NCI-H2227 treated with DMSO at 0.1 percent for 48 hours (cell line): Measurements from ENCODE around the gene CSF2.
"Not testable (repeated sequence)": the region's sequence is repeated elsewhere in the genome, so short reads cannot be mapped to it uniquely, and the experiment has no call there.

ENCODE experiments used
- DNase-seq: peaks from one replicate; lab custom pipeline; 2025; lab: John Stamatoyannopoulos, UW

The CSF2 gene

DNA sequence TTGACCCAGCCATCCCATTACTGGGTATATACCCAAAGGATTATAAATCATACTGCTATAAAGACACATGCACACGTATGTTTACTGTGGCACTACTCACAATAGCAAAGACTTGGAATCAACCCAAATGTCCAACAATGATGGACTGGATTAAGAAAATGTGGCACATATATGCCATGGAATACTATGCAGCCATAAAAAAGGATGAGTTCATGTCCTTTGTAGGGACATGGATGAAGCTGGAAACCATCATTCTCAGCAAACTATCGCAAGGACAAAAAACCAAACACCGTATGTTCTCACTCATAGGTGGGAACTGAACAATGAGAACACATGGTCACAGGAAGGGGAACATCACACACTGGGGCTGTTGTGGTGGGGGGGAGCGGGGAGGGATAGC is 35.4 kb downstream of the CSF2 start:
- not testable (repeated sequence) for DNase-seq

GRCh38 chr5:132109494-132110053 is 36.0 kb downstream of the CSF2 start:
- DNase-seq: no peak

- no peak for DNase-seq
These were observed 36.6 kb downstream of the CSF2 start for GRCh38 chr5:132110195-132110594.

GRCh38 chr5:132110930-132111329 is 37.3 kb downstream of the CSF2 start:
- no peak for DNase-seq

- no peak for DNase-seq
These were observed 38.5 kb downstream of the CSF2 start for GRCh38 chr5:132112111-132112510.

DNA sequence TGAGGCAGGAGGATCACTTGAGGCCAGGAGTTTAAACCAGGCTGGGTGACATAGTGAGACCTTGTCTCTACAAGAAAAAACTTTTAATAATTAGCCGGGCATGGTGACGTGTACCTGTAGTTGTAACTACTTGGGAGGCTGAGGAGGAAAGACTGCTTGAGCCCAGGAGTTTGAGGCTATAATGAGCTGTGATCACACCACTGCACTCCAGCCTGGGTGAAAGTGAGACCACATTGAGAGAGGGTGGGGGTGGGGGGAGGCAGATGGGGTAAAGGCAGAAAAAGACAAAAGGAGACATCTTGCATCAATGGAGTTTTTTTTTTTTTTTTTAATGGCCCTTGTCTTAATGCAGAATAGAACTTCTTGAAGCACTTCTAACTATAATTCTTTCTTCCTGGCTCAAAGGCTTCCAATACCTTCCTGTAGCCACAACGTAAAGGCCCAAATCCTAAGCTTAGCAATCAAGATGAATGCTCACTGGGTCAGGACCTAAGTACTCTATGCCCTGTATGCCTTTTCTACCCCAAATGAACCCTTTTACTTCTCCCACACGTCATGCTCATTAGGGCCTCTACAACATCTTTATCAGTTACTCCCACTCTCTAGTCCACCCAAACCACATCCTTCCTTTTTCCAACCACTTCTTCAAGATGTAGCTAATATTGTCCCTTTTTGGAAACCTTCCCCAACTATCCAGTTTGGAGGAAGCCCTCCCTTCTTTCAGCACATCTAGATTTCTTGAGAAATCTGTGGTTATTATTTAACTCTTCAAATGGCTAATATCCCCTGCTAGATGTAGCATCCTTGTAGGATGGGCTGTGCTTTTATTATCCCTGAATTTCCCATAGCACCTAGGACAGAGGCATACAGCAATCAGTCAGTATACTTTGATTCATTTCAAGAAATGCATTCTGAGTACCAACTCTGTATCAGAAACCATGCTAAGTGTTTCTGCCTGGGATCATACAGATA is 40.8 kb downstream of the CSF2 start:
- DNase-seq: no peak

DNA sequence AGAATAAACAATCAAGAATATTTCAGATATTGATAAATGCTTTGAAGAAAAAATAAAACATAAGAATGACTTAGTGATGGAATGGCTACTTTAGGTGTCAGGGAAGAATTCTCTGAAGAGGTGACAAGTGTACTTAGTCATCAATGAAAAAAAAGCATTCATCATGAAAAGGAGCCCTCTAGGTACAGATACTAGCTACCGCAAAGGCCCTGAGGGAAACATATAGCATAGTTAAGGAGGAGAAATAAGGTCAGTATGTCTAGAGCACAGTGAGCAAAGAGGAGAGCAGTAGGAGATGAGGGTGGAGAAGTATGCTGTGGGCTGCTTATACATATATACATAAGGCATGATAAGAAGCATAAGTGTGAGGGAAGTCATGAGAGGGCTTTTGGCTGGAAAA is 41.8 kb downstream of the CSF2 start:
- no peak for DNase-seq

GRCh38 chr5:132116072-132116471 is 42.5 kb downstream of the CSF2 start:
- DNase-seq: no peak

- not testable (repeated sequence) for DNase-seq
These were observed 43.4 kb downstream of the CSF2 start for GRCh38 chr5:132116909-132117489.

- not testable (repeated sequence) for DNase-seq
These were observed 47.1 kb downstream of the CSF2 start for GRCh38 chr5:132120717-132121116.

DNA sequence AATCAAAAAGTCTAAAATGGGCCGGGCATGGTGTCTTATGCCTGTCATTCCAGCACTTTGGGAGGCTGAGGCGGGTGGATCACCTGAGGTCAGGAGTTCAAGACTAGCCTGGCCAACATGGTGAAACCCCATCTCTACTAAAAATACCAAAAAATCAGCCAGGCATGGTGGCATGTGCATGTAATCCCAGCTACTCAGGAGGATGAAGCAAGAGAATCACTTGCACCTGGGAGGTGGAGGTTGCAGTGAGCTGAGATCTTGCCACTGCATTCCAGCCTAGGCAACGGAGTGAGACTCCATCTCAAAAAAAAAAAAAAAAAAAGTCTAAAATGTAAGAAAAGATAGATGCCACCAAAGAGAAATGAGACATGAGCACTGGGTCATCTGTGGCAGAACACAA is 49.4 kb downstream of the CSF2 start:
- DNase-seq: not testable (repeated sequence)

DNA sequence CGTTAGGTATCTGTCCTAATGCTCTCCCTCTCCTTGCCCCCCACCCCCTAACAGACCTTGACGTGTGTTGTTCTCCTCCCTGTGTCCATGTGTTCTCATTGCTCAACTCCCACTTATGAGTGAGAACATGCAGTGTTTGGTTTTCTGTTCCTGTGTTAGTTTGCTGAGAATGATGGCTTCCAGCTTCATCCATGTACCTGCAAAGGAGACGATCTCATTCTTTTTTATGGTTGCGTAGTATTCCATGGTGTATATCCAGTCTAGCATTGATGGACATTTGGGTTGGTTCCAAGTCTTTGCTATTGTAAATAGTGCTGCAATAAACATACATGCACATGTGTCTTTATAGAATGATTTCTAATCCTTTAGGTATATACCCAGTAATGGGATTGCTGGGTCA is 50.0 kb downstream of the CSF2 start:
- DNase-seq: not testable (repeated sequence)
